Osteocyte (in vitro differentiated cells): ENCODE results near the gene BORCS6. TPM values are rescaled to one million over a fixed set of nuclear protein-coding genes. Genes with fewer than 3 reads are reported as not detected.
A peak's percentile ranks its signal among the peaks of the same experiment; 100 is the strongest.

Experiments used
- DNase-seq: peaks from one replicate; pipeline ENCODE4 v3.0.0; 2021; ENCODE audit warnings: mixed read lengths; ENCODE audit not compliant: unreplicated experiment; ENCODE audit errors: extremely low spot score
- H3K27ac Mint-ChIP-seq: one replicate; pipeline ENCODE4 v1.8.0; 2021; ENCODE audit warnings: mild to moderate bottlenecking, mixed read lengths; ENCODE audit not compliant: unreplicated experiment
- H3K27me3 Mint-ChIP-seq: one replicate; pipeline ENCODE4 v1.8.0; 2021; ENCODE audit warnings: mixed read lengths; ENCODE audit not compliant: unreplicated experiment
- H3K36me3 Mint-ChIP-seq: one replicate; pipeline ENCODE4 v1.8.0; 2021; ENCODE audit warnings: mixed read lengths; ENCODE audit not compliant: unreplicated experiment
- H3K4me1 Mint-ChIP-seq: one replicate; pipeline ENCODE4 v1.8.0; 2021; ENCODE audit warnings: mixed read lengths; ENCODE audit not compliant: unreplicated experiment
- H3K4me3 Mint-ChIP-seq: one replicate; pipeline ENCODE4 v1.8.0; 2021; ENCODE audit warnings: mild to moderate bottlenecking, moderate library complexity, mixed read lengths; ENCODE audit not compliant: unreplicated experiment
- H3K9me3 Mint-ChIP-seq: one replicate; pipeline ENCODE4 v1.8.0; 2021; ENCODE audit warnings: mixed read lengths; ENCODE audit not compliant: unreplicated experiment
- total RNA-seq: library from RNA; stranded (reverse); gene quantifications from 2 replicates; pipeline ENCODE4 v1.2.1, GENCODE V29; 2021
- TF ChIP-seq, protein P1 (sequence below): fragments of 200-600 bp; sonication (generic); IDR thresholded peaks from 2 replicates; pipeline ENCODE4 v1.5.0; 2021; ENCODE audit warnings: antibody characterized with exemption, mild to moderate bottlenecking, moderate library complexity

Gene BORCS6
- total RNA-seq, 1 donor from 2014 or later = 6.2 TPM

DNA sequence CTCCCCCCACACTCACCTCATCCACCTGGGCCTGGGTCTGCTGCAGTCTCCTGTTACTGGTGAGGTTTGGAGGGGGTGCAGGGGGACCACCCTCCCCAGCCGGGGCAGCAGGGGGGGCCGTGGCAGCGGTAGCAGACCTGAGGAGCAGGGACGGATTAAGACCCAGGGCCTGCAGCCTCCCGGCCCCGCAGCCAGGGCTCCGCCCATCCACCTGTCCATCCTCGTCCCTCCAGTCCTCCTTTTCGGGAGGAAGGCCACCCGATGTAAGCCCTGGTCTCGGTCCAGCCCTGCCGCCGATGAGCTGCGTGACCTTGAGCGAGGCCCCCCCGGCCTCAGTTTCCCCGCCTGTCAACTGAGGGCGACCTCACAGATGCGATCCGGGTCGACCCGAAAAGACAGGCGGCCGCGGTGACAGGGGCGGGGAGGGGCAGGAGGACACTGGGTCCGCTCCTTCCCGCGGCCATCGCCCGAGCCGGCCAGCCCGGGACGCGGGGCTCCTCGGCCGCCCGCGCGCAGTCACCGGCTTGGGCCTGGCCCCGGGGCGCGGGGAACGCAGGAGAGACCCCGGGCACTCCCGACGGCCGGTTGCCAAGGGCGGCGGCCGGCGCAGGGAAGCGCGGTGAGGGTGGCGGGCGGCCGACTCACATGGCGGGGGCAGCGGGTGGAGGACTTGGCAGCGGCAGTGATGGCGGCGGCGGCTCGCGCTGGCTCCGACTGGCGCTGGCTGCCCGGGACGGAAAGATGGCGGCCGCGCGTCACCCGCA is 27.6 kb downstream of the BORCS6 start, which contains the start of gene VAMP2:
Gene VAMP2 (minus strand): TSS at position 716 of the 764 bp plus-strand sequence. CDS start 69 bp downstream, at position 647.
- H3K27me3 Mint-ChIP-seq = no peaks in the 10 kb centered on the region
- no peaks in the 10 kb centered on the region for H3K9me3 Mint-ChIP-seq
- peak within 1 kb of the TSS; percentile 98 for H3K27ac Mint-ChIP-seq
- peaks cover 38% of the 10 kb centered on the region for H3K4me1 Mint-ChIP-seq
- TF ChIP-seq, protein P1, sequence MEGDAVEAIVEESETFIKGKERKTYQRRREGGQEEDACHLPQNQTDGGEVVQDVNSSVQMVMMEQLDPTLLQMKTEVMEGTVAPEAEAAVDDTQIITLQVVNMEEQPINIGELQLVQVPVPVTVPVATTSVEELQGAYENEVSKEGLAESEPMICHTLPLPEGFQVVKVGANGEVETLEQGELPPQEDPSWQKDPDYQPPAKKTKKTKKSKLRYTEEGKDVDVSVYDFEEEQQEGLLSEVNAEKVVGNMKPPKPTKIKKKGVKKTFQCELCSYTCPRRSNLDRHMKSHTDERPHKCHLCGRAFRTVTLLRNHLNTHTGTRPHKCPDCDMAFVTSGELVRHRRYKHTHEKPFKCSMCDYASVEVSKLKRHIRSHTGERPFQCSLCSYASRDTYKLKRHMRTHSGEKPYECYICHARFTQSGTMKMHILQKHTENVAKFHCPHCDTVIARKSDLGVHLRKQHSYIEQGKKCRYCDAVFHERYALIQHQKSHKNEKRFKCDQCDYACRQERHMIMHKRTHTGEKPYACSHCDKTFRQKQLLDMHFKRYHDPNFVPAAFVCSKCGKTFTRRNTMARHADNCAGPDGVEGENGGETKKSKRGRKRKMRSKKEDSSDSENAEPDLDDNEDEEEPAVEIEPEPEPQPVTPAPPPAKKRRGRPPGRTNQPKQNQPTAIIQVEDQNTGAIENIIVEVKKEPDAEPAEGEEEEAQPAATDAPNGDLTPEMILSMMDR = no peak
- peak; percentile 95 for DNase-seq
- peak within 1 kb of the TSS; percentile 87 for H3K4me3 Mint-ChIP-seq
- peaks cover 11% of the 10 kb centered on the region for H3K36me3 Mint-ChIP-seq

DNA sequence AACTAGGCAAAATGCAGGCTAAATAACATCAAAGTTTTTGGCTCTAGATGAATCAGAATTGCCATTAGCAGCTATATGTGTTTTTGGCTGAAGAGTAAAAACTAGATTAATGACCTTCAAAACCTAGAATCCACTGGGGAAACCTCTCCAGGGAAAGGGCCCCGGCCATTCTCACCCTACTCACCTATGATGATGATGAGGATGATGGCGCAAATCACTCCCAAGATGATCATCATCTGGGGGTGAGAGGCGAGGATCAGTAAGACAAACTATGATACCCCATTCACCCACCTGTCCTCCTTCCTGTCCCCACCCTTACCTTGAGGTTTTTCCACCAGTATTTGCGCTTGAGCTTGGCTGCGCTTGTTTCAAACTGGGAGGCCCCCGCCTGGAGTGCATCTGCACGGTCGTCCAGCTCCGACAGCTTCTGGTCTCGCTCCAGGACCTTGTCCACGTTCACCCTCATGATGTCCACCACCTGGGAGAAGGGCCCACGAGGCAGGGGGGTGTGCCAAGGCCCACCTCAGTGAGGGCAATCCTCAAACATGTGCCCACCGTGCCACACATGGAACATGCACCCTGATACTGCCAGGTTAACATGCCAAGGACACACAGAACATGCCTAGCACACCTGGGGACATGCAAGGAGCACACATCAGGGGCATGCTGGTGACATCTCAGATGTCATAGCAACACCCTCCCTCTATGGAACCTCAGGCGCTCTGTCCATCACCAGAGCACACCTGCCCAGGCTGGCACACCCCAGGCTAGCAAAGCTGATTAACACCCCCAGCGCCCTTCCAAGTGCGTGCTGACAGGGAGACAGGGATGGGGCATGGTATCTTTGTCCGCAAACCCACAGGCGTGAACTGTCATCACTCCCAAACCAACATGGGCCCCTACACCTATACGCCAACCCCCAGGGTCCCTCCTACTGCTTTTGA is 28.4 kb downstream of the BORCS6 start:
- Mint-ChIP-seq H3K27ac (peak overlapping the region; percentile 86), H3K27me3 (no peaks in the 10 kb centered on the region), H3K36me3 (peaks cover 11% of the 10 kb centered on the region), H3K4me3 (peak overlapping the region; percentile 74), H3K4me1 (peaks cover 38% of the 10 kb centered on the region), H3K9me3 (no peaks in the 10 kb centered on the region)
- TF ChIP-seq, protein P1 = no peak
- DNase-seq = no peak

DNA sequence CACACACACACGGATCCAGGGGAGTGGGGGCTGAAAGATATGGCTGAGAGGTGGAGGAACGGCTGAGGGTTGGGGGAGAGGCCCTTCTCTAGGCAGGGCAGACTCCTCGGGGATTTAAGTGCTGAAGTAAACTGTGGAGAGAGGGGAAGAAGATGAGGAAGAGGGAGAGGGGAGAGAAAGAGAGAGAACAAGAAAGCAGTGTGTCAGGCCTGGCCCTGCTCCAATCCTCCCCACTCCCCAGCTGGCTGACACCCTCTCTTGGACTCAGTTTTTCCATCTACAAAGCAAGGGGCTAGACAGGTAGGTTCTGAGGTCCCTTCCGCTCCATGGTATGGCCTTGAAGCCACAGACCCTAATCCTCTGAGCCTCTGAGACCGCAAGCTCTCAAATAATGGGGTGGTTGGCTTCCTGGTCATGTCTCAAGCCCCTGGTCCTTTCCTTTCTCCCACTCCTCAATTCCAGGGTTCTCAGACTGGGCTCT is 29.2 kb downstream of the BORCS6 start:
- Mint-ChIP-seq H3K36me3 (peaks cover 11% of the 10 kb centered on the region), H3K27ac (peak overlapping the region; percentile 86), H3K4me3 (peak overlapping the region; percentile 18), H3K4me1 (peaks cover 38% of the 10 kb centered on the region), H3K27me3 (no peaks in the 10 kb centered on the region), H3K9me3 (no peaks in the 10 kb centered on the region)
- no peak for DNase-seq
- TF ChIP-seq, protein P1 = no peak

DNA sequence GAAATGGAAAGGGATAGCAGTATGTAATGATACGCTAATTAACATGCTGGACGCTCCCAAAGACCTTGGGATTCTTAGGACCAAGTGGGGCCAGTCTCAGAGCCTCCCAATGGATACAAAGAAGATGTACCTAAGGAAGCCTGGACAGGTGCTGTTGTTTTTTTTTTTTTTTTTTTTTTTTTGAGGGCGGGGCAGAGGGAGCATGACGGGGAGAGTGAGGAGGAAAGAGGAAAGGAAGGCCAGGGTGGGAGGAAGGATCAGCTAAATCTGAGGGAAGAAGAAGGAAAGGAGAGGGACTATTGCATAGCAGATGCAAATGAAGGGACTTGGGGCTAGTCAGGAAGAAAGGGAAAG is 29.8 kb downstream of the BORCS6 start:
- H3K27ac Mint-ChIP-seq = peak overlapping the region; percentile 86
- H3K27me3 Mint-ChIP-seq = no peaks in the 10 kb centered on the region

More for the DNA sequence above, 29.8 kb downstream of the BORCS6 start:
- DNase-seq = no peak
- TF ChIP-seq, protein P1 = no peak
- Mint-ChIP-seq H3K4me3 (peak overlapping the region; percentile 39), H3K4me1 (peaks cover 42% of the 10 kb centered on the region), H3K9me3 (no peaks in the 10 kb centered on the region), H3K36me3 (peaks cover 11% of the 10 kb centered on the region)
